B cell (primary cell): Measurements from ENCODE around the gene MRO. TPM values are rescaled to one million over a fixed set of nuclear protein-coding genes. Genes with fewer than 3 reads are reported as not detected.

Experiments used
- ATAC-seq: fragments of 200-7000 bp; cut with Tn5 transposase; one replicate; pipeline ENCODE4 v1.10.0; 2021; ENCODE audit warnings: low read depth, mild to moderate bottlenecking, moderate number of reproducible peaks, moderate library complexity
- CTCF ChIA-PET: fragments of 350-600 bp; sonication (Branson Sonifier 250); formaldehyde crosslinking; loops from one replicate; lab custom pipeline; 2021; ENCODE audit warnings: antibody characterized with exemption, inconsistent platforms; lab: Charles Lee
- POLR2A ChIA-PET: fragments of 350-600 bp; sonication (Branson Sonifier 250); formaldehyde crosslinking; loops from one replicate; lab custom pipeline; 2021; ENCODE audit warnings: antibody characterized with exemption; lab: Charles Lee
- DNase-seq: peaks from one replicate; pipeline ENCODE4 v3.0.0; 2013
- H2AFZ ChIP-seq: 2 replicates; pipeline ENCODE4 v1.6.1; 2012; ENCODE audit warnings: mild to moderate bottlenecking, low read depth, low read length; ENCODE audit not compliant: insufficient read depth, poor library complexity, severe bottlenecking
- H3K27ac ChIP-seq, 2 donors: 1 replicate in 1 of 2; 2 replicates in 1 of 2; pipeline ENCODE4 v1.5.1; 2012 to 2013; ENCODE audit warnings: low read length in 2 of 2, mild to moderate bottlenecking in 2 of 2, moderate library complexity in 1 of 2
- H3K27me3 ChIP-seq, 4 experiments: fragments of 200-600 bp in 1 of 4; sonication (generic) in 1 of 4; replicated peaks in 1 of 4; 1 replicate in 2 of 4; 2 replicates in 2 of 4; pipeline versions ENCODE4 v1.6.1 to v1.7.0; 2013 to 2016; ENCODE audit warnings: low read length in 3 of 4, mild to moderate bottlenecking in 2 of 4, mixed read lengths in 1 of 4, moderate library complexity in 1 of 4; ENCODE audit not compliant: insufficient read depth in 4 of 4, control insufficient read depth in 3 of 4; ENCODE audit errors: control extremely low read depth in 1 of 4
- H3K36me3 ChIP-seq, 2 experiments: replicated peaks in 1 of 2; 1 replicate in 1 of 2; 2 replicates in 1 of 2; pipeline versions ENCODE4 v1.6.1 to v1.7.1; 2013; ENCODE audit warnings: low read length in 1 of 2; ENCODE audit not compliant: insufficient read depth in 2 of 2, control insufficient read depth in 1 of 2; ENCODE audit errors: control extremely low read depth in 1 of 2, extremely low read depth in 1 of 2
- H3K4me1 ChIP-seq, 2 donors: fragments of 200-600 bp in 1 of 2; sonication (generic) in 1 of 2; 1 replicate in 1 of 2; 2 replicates in 1 of 2; pipeline versions ENCODE4 v1.5.1 to v1.6.1; 2013 to 2017; ENCODE audit warnings: low read length in 2 of 2; ENCODE audit not compliant: control insufficient read depth in 2 of 2, insufficient read depth in 2 of 2
- H3K4me2 ChIP-seq: replicated peaks from 2 replicates; pipeline ENCODE3; 2012; ENCODE audit warnings: mild to moderate bottlenecking, low read depth, low read length; ENCODE audit not compliant: poor library complexity, severe bottlenecking
- H3K4me3 ChIP-seq, 5 experiments: fragments of 200-600 bp in 1 of 5; sonication (generic) in 1 of 5; 1 replicate in 3 of 5; 2 replicates in 2 of 5; pipeline versions ENCODE4 v1.5.1 to v1.7.0; 2011 to 2016; ENCODE audit warnings: low read length in 4 of 5, mild to moderate bottlenecking in 4 of 5, low read depth in 2 of 5, control low read depth in 1 of 5, moderate library complexity in 1 of 5; ENCODE audit not compliant: insufficient read depth in 1 of 5; ENCODE audit errors: control extremely low read depth in 1 of 5, extremely low read depth in 1 of 5
- H3K79me2 ChIP-seq: fragments of 200-600 bp; sonication (generic); one replicate; pipeline ENCODE4 v1.6.0; 2016; ENCODE audit warnings: low read length; ENCODE audit not compliant: control insufficient read depth, insufficient read depth
- H3K9ac ChIP-seq: fragments of 200-600 bp; sonication (generic); 2 replicates; pipeline ENCODE4 v1.6.1; 2017; ENCODE audit warnings: mild to moderate bottlenecking, low read length, moderate library complexity
- H3K9me3 ChIP-seq, 3 donors: one replicate each; pipeline versions ENCODE4 v1.6.1 to v1.7.1; 2013; ENCODE audit warnings: low read length in 2 of 3; ENCODE audit not compliant: control insufficient read depth in 2 of 3, insufficient read depth in 1 of 3; ENCODE audit errors: control extremely low read depth in 1 of 3
- H4K20me1 ChIP-seq: 2 replicates; pipeline ENCODE4 v1.6.0; 2012; ENCODE audit warnings: mild to moderate bottlenecking, low read length; ENCODE audit not compliant: insufficient read depth, control insufficient read depth, poor library complexity, severe bottlenecking
- H3K27ac Mint-ChIP-seq: one replicate; pipeline ENCODE4 v1.8.0; 2021; ENCODE audit warnings: mixed read lengths
- H3K27me3 Mint-ChIP-seq: one replicate; pipeline ENCODE4 v1.8.0; 2021; ENCODE audit warnings: mixed read lengths
- H3K4me1 Mint-ChIP-seq: one replicate; pipeline ENCODE4 v1.8.0; 2021; ENCODE audit warnings: mixed read lengths
- H3K4me3 Mint-ChIP-seq: one replicate; pipeline ENCODE4 v1.8.0; 2021; ENCODE audit warnings: mixed read lengths
- H3K9me3 Mint-ChIP-seq: one replicate; pipeline ENCODE4 v1.8.0; 2022; ENCODE audit warnings: mixed read lengths; ENCODE audit not compliant: insufficient read depth
- CTCF ChIP-seq: fragments of 200-600 bp; IDR thresholded peaks from one replicate; pipeline ENCODE4 v1.8.0; 2022; ENCODE audit warnings: antibody characterized with exemption, mild to moderate bottlenecking
- EZH2 ChIP-seq: IDR thresholded peaks from 2 replicates; pipeline ENCODE4 v1.6.1; 2012; ENCODE audit warnings: borderline replicate concordance, low read depth, mild to moderate bottlenecking, moderate library complexity, low read length; ENCODE audit not compliant: insufficient read depth, poor library complexity, severe bottlenecking
- WGBS: methylation state at CpG from one replicate; pipeline ENCODE4 v1.1.5; 2013; ENCODE audit warnings: missing lambda C conversion rate; ENCODE audit not compliant: insufficient coverage; 5-methylcytosine and 5-hydroxymethylcytosine counted together
- intact Hi-C: fragments of 100-400 bp; cut with micrococcal nuclease; formaldehyde crosslinking; loops from one replicate; pipeline ENCODE4 v1.10.0; 2022
- polyA plus RNA-seq: library from polyadenylated mRNA; depleted of rRNA; stranded (reverse); fragments of >200 nt; gene quantifications from 2 replicates; pipeline ENCODE4 v1.2.3, GENCODE V29; 2012
- total RNA-seq, 2 donors: library from RNA; stranded (reverse); fragments of 120-200 nt in 1 of 2; gene quantifications; 1 replicate in 1 of 2; 2 replicates in 1 of 2; pipeline versions ENCODE4 v1.2.3 to v1.2.4, GENCODE V29; 2013 to 2022

Gene MRO
- total and polyA plus RNA-seq, 2 donors (not counting 1 experiment from before 2014, with no cell fraction given), result not detected

- H3K9me3 Mint-ChIP-seq, result no peaks in the 10 kb centered on the region
- H3K36me3 ChIP-seq, result no peaks in the 10 kb centered on the region
- no peak overlapping the region for H3K27ac ChIP-seq
- H3K4me1 ChIP-seq, result no peaks in the 10 kb centered on the region
- no peak overlapping the region for H3K4me3 Mint-ChIP-seq
- no peaks in the 10 kb centered on the region for H3K4me1 Mint-ChIP-seq
- no peak for TF ChIP-seq CTCF
- no peak for TF ChIP-seq EZH2
- no peak overlapping the region for H3K9ac ChIP-seq
- H3K4me3 ChIP-seq, result no peak overlapping the region
- ChIA-PET CTCF (no interaction called here), POLR2A (no interaction called here)
- peaks cover 0 to 8% (median 0%) of the 10 kb centered on the region in 3 donors for H3K9me3 ChIP-seq
- H3K79me2 ChIP-seq, result no peaks in the 10 kb centered on the region
- intact Hi-C loops, result no loop called here
- H3K4me2 ChIP-seq, result no peak overlapping the region
- peaks cover 0 to 39% (median 3%) of the 10 kb centered on the region in 4 experiments for H3K27me3 ChIP-seq
- peaks cover 39% of the 10 kb centered on the region for H3K27me3 Mint-ChIP-seq
- no peak overlapping the region for H3K27ac Mint-ChIP-seq
- 48% methylated on average over 2 of the region's 4 CpGs for WGBS
- no peak overlapping the region for H2AFZ ChIP-seq
- no peak for ATAC-seq
- DNase-seq, result no peak
- no peaks in the 10 kb centered on the region for H4K20me1 ChIP-seq
Measured at GRCh38 chr18:50749945-50750344, 69.9 kb downstream of the MRO start.

GRCh38 chr18:50749421-50749820 lies 70.4 kb downstream of the MRO start:
- Mint-ChIP-seq H3K9me3 (no peaks in the 10 kb centered on the region), H3K4me1 (no peaks in the 10 kb centered on the region), H3K27me3 (peaks cover 38% of the 10 kb centered on the region), H3K27ac (no peak overlapping the region), H3K4me3 (no peak overlapping the region)
- no peak overlapping the region for H3K4me2 ChIP-seq
- no peak overlapping the region for H2AFZ ChIP-seq
- 100% methylated on average over 2 of the region's 5 CpGs for WGBS
- CTCF ChIA-PET, result no interaction called here
- no peak overlapping the region for H3K4me3 ChIP-seq
- TF ChIP-seq CTCF (no peak), EZH2 (no peak)
- POLR2A ChIA-PET, result no interaction called here
- DNase-seq (no peak), ATAC-seq (no peak)
- no peaks in the 10 kb centered on the region for H4K20me1 ChIP-seq
- peaks cover 0 to 35% (median 3%) of the 10 kb centered on the region in 4 experiments for H3K27me3 ChIP-seq
- peaks cover 0 to 8% (median 0%) of the 10 kb centered on the region in 3 donors for H3K9me3 ChIP-seq
- no peaks in the 10 kb centered on the region for H3K36me3 ChIP-seq
- no peaks in the 10 kb centered on the region for H3K4me1 ChIP-seq
- no peak overlapping the region for H3K9ac ChIP-seq
- intact Hi-C loops, result no loop called here
- no peak overlapping the region for H3K27ac ChIP-seq
- H3K79me2 ChIP-seq, result no peaks in the 10 kb centered on the region
